GM12865 (cell line): ENCODE results near the gene BID.
A peak's percentile ranks its signal among the peaks of the same experiment; 100 is the strongest.

Source experiments
- DNase-seq: peaks from one replicate; pipeline ENCODE4 v3.0.0; 2010; ENCODE audit warnings: low read depth
- H3K4me3 ChIP-seq: 2 replicates; pipeline ENCODE4 v1.5.1; 2011; ENCODE audit warnings: mild to moderate bottlenecking, low read depth, low read length, control low read depth
- CTCF ChIP-seq: IDR thresholded peaks from 2 replicates; pipeline ENCODE4 v1.5.1; 2011; ENCODE audit warnings: low read length, control low read depth, low read depth, inconsistent platforms; ENCODE audit not compliant: insufficient read depth; ENCODE audit errors: missing control alignments

BID gene

GRCh38 chr22:17774206-17774925, at the start of gene BID:
Gene BID, minus strand, starts transcription at chr22:17774469. Its CDS starts 24,353 bp downstream, at chr22:17750116.
- DNase-seq = peak; percentile 77
- TF ChIP-seq CTCF = no peak
- H3K4me3 ChIP-seq = peak within 1 kb of the TSS; percentile 85

GRCh38 chr22:17823964-17824363, 49.7 kb upstream of the BID start:
- DNase-seq = no peak
- no peak overlapping the region for H3K4me3 ChIP-seq
- no peak for TF ChIP-seq CTCF

GRCh38 chr22:17823226-17823625, 49.0 kb upstream of the BID start:
- H3K4me3 ChIP-seq = no peak overlapping the region
- DNase-seq = no peak
- no peak for TF ChIP-seq CTCF

GRCh38 chr22:17822087-17822486, 47.8 kb upstream of the BID start:
- no peak overlapping the region for H3K4me3 ChIP-seq
- TF ChIP-seq CTCF = no peak
- DNase-seq = no peak

GRCh38 chr22:17820879-17821439, 46.7 kb upstream of the BID start:
- DNase-seq = no peak
- H3K4me3 ChIP-seq = no peak overlapping the region
- TF ChIP-seq CTCF = no peak

GRCh38 chr22:17818649-17819048, 44.4 kb upstream of the BID start:
- no peak for TF ChIP-seq CTCF
- no peak for DNase-seq
- H3K4me3 ChIP-seq = no peak overlapping the region

- no peak for DNase-seq
- no peak for TF ChIP-seq CTCF
- no peak overlapping the region for H3K4me3 ChIP-seq
Measured at GRCh38 chr22:17818180-17818579, 43.9 kb upstream of the BID start.
